ENCODE measurements around the gene NOXO1. TPM values are rescaled to one million over a fixed set of nuclear protein-coding genes. Genes with fewer than 3 reads are reported as not detected.
A peak's percentile ranks its signal among the peaks of the same experiment; 100 is the strongest.

The NOXO1 gene
- total RNA-seq, 3 donors from 2014 or later: 0.88 to 0.98 TPM; not detected in 1

GRCh38 chr16:1972490-1972877, 8.8 kb downstream of the NOXO1 start:
- Histone ChIP-seq H3K27me3 (no peaks in the 10 kb centered on the region), H3K4me1 (peaks cover 10 to 12% of the 10 kb centered on the region in 2 donors), H3K4me3 (peak overlapping the region; percentile 77 to 100 (median 98)), H3K9me3 (no peaks in the 10 kb centered on the region), H3K27ac (peak overlapping the region; percentile 86 to 94), H3K36me3 (peaks cover 5% of the 10 kb centered on the region)
- DNase-seq (ENCODE audit: low spot score in 2 of 2): no peak
- TF ChIP-seq POLR2A (IDR thresholded peaks at IDR 0.05): no peak
- TF ChIP-seq POLR2AphosphoS5 (IDR thresholded peaks at IDR 0.05): no peak
- TF ChIP-seq CTCF (IDR thresholded peaks at IDR 0.05): no peak
- intact Hi-C loops (cut with DNase I; ENCODE audit: low total_unique reads): no loop called here

GRCh38 chr16:1971796-1972489, 9.3 kb downstream of the NOXO1 start, which contains the start of gene TBL3:
TBL3 (plus strand) TSS chr16:1972053; CDS start chr16:1972165, 112 bp downstream.
- intact Hi-C loops (cut with DNase I; ENCODE audit: low total_unique reads): no loop called here
- Histone ChIP-seq H3K4me3 (peak within 1 kb of the TSS; percentile 77 to 100 (median 98)), H3K4me1 (peaks cover 10 to 12% of the 10 kb centered on the region in 2 donors), H3K36me3 (peaks cover 5% of the 10 kb centered on the region), H3K27me3 (no peaks in the 10 kb centered on the region), H3K27ac (peak within 1 kb of the TSS; percentile 86 to 94), H3K9me3 (no peaks in the 10 kb centered on the region)
- DNase-seq (ENCODE audit: low spot score in 2 of 2): peak; percentile 90 to 96
- TF ChIP-seq CTCF (IDR thresholded peaks at IDR 0.05): peak in 1 of 3 donors; percentile 14
- peak; percentile 97 for TF ChIP-seq POLR2A (IDR thresholded peaks at IDR 0.05)
- TF ChIP-seq POLR2AphosphoS5 (IDR thresholded peaks at IDR 0.05): peak; percentile 99 to 100 (median 100)

GRCh38 chr16:1968146-1968953, 12.9 kb downstream of the NOXO1 start:
- DNase-seq (ENCODE audit: low spot score in 2 of 2): no peak
- no peaks in the 10 kb centered on the region for H3K9me3 ChIP-seq
- intact Hi-C loops (cut with DNase I; ENCODE audit: low total_unique reads): no loop called here
- no peak overlapping the region for H3K27ac ChIP-seq
- no peak for TF ChIP-seq CTCF (IDR thresholded peaks at IDR 0.05)
- TF ChIP-seq POLR2AphosphoS5 (IDR thresholded peaks at IDR 0.05): no peak
- no peak for TF ChIP-seq POLR2A (IDR thresholded peaks at IDR 0.05)
- H3K4me3 ChIP-seq: no peak overlapping the region
- H3K4me1 ChIP-seq: peaks cover 13 to 19% of the 10 kb centered on the region in 2 donors
- H3K27me3 ChIP-seq: no peaks in the 10 kb centered on the region
- no peaks in the 10 kb centered on the region for H3K36me3 ChIP-seq

- no peak for DNase-seq (ENCODE audit: low spot score in 2 of 2)
- intact Hi-C loops (cut with DNase I; ENCODE audit: low total_unique reads): no loop called here
- H3K36me3 ChIP-seq: no peaks in the 10 kb centered on the region
- TF ChIP-seq CTCF (IDR thresholded peaks at IDR 0.05) (no peak), POLR2A (IDR thresholded peaks at IDR 0.05) (no peak), POLR2AphosphoS5 (IDR thresholded peaks at IDR 0.05) (no peak)
- H3K9me3 ChIP-seq: no peaks in the 10 kb centered on the region
- peak within 1 kb of the TSS; percentile 98 to 99 for H3K27ac ChIP-seq
- H3K4me1 ChIP-seq: peaks cover 3 to 10% of the 10 kb centered on the region in 2 donors
- H3K4me3 ChIP-seq: peak within 1 kb of the TSS; percentile 91 to 95 (median 94)
- H3K27me3 ChIP-seq: no peaks in the 10 kb centered on the region
Measured at GRCh38 chr16:1966460-1966859, 14.8 kb downstream of the NOXO1 start, which contains the start of gene RNF151. RNF151 (plus strand) TSS chr16:1966856; CDS start chr16:1966882, 26 bp downstream.

All from breast epithelium (tissue), 4 donors.